Measurements from ENCODE around the gene IFT27. TPM values are rescaled to one million over a fixed set of nuclear protein-coding genes. Genes with fewer than 3 reads are reported as not detected.

The IFT27 gene
- total and polyA plus RNA-seq, 2 of the 4 experiments (the other 2 are of a cell fraction), result 14.5 to 26.9 TPM

DNA sequence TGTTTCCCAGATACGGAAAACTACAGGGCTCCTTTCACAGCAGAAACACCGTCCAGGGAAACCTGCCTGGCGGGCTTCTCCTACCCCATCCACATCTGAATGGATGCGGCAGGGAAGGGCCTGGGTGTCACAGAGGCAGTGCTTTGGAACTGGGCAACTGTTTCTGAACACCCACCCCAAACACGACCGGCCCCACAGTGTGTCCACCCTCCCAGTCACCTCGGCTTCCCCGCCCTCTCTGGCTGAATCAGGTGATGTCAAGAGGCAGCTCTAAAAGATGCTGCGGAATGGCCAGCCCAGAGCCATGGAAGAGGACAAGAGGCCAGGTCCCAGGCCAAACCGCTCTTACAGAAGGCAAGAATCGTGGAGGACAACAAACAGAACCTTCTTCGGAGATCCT, 22.0 kb downstream of the IFT27 start:
- intact Hi-C loops (cut with micrococcal nuclease) (no loop called here), in situ Hi-C loops (cut with MboI; ENCODE audit: low sequenced_read_pairs) (no loop called here), dilution Hi-C loops (cut with HindIII; ENCODE audit: low sequenced_read_pairs, unreplicated experiment) (no loop called here)
- Histone ChIP-seq H3K27ac (ENCODE audit: insufficient read depth, low read length) (no peak overlapping the region), H3K18ac (ENCODE audit: low read depth, low read length) (no peak overlapping the region), H3K56ac (ENCODE audit: extremely low read depth, insufficient read depth, low read length) (no peak overlapping the region), H4K20me1 (ENCODE audit: insufficient read depth, low read length) (no peaks in the 10 kb centered on the region; the same call in 1 of the 2 replicates), H3K14ac (replicated peaks; ENCODE audit: low read depth, low read length) (no peak overlapping the region), H3K9ac (ENCODE audit: low read depth, low read length) (no peak overlapping the region), H3K9me3 (ENCODE audit: control insufficient read depth, insufficient read depth, low read length) (no peaks in the 10 kb centered on the region), H2BK20ac (ENCODE audit: low read depth, low read length) (no peak overlapping the region), H4K5ac (ENCODE audit: low read depth, low read length) (no peak overlapping the region), H2BK5ac (ENCODE audit: low read depth, low read length, poor library complexity, severe bottlenecking) (no peak overlapping the region), H2AK5ac (ENCODE audit: low read depth, low read length) (no peak overlapping the region), H2AK9ac (replicated peaks; ENCODE audit: low read depth, low read length, poor library complexity) (no peak overlapping the region), H3K4me2 (ENCODE audit: low read depth, low read length) (no peak overlapping the region), H3K4me3 (ENCODE audit: insufficient read depth, low read depth, low read length) (no peak overlapping the region), H4K91ac (ENCODE audit: insufficient read depth, low read depth, low read length) (no peak overlapping the region), H3K9me1 (ENCODE audit: insufficient read depth, low read length) (no peaks in the 10 kb centered on the region), H3K4me1 (ENCODE audit: control insufficient read depth, insufficient read depth, low read length) (no peaks in the 10 kb centered on the region), H3K79me1 (ENCODE audit: low read depth in 1 of 2, low read length in 2 of 2) (no peaks in the 10 kb centered on the region), H3K23ac (ENCODE audit: low read depth, low read length) (no peak overlapping the region), H3K36me3 (ENCODE audit: control insufficient read depth, insufficient read depth, low read length) (no peaks in the 10 kb centered on the region), H4K8ac (ENCODE audit: low read depth in 2 of 2, low read length in 2 of 2) (no peak overlapping the region), H2AFZ (replicated peaks; ENCODE audit: low read length, poor library complexity) (no peak overlapping the region), H3K4ac (ENCODE audit: low read depth, low read length) (no peak overlapping the region), H2BK120ac (ENCODE audit: low read depth, low read length) (no peak overlapping the region), H2BK15ac (ENCODE audit: low read depth, low read length) (no peak overlapping the region), H3K27me3 (ENCODE audit: control insufficient read depth, insufficient read depth, low read length) (peaks cover 29% of the 10 kb centered on the region)
- ChIA-PET POLR2A (ENCODE audit: unreplicated experiment) (no interaction called here), CTCF (no interaction called here)
- WGBS, 2 experiments (ENCODE audit: extremely low coverage in 2 of 2, insufficient read length in 1 of 2), result no CpG with 5 or more reads among the region's 12 CpGs
- ATAC-seq (ENCODE audit: low read depth) (no peak), DNase-seq (no peak)
- BruUV-seq (replicated peaks), result no TSS peak
- TF ChIP-seq, protein P1, sequence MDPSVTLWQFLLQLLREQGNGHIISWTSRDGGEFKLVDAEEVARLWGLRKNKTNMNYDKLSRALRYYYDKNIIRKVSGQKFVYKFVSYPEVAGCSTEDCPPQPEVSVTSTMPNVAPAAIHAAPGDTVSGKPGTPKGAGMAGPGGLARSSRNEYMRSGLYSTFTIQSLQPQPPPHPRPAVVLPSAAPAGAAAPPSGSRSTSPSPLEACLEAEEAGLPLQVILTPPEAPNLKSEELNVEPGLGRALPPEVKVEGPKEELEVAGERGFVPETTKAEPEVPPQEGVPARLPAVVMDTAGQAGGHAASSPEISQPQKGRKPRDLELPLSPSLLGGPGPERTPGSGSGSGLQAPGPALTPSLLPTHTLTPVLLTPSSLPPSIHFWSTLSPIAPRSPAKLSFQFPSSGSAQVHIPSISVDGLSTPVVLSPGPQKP (IDR thresholded peaks at IDR 0.05; ENCODE audit: borderline replicate concordance, low read depth, low read length), result no peak
- TF ChIP-seq CEBPB (IDR thresholded peaks at IDR 0.05; ENCODE audit: low read depth, low read length) (no peak), POLR2A (IDR thresholded peaks at IDR 0.05; ENCODE audit: low read depth, low read length) (no peak), MAZ (IDR thresholded peaks at IDR 0.05; ENCODE audit: borderline replicate concordance, low read depth, low read length) (no peak), NFE2L2 (IDR thresholded peaks at IDR 0.05; ENCODE audit: low read depth, low read length) (no peak), RCOR1 (IDR thresholded peaks at IDR 0.05; ENCODE audit: insufficient replicate concordance, low read length) (no peak), BHLHE40 (IDR thresholded peaks at IDR 0.05; ENCODE audit: low read depth, low read length) (no peak), RAD21 (IDR thresholded peaks at IDR 0.05; ENCODE audit: low read length) (no peak), MAFK (IDR thresholded peaks at IDR 0.05; ENCODE audit: low read depth, low read length) (no peak), CTCF (conservative IDR thresholded peaks at IDR 0.05; ENCODE audit: low read depth, low read length) (no peak), FOS (IDR thresholded peaks at IDR 0.05; ENCODE audit: low read depth, low read length) (no peak), CHD1 (IDR thresholded peaks at IDR 0.05; ENCODE audit: low read depth, low read length) (no peak), MXI1 (IDR thresholded peaks at IDR 0.05; ENCODE audit: borderline replicate concordance, low read depth, low read length) (no peak), RFX5 (IDR thresholded peaks at IDR 0.05; ENCODE audit: low read depth, low read length) (no peak)

Measured in IMR-90 (cell line).